Trophoblast cell (in vitro differentiated cells and primary cell): ENCODE measurements around the gene CAAP1.

ENCODE experiments used
- DNase-seq, 2 donors: peaks; one replicate each; pipeline ENCODE4 v3.0.0-alpha.2; 2016
- H2AFZ ChIP-seq: 2 replicates; pipeline ENCODE4 v1.6.1; 2013; ENCODE audit warnings: low read length, moderate library complexity, mild to moderate bottlenecking; ENCODE audit not compliant: insufficient read depth, poor library complexity
- H2AK5ac ChIP-seq: 2 replicates; pipeline ENCODE4 v1.6.1; 2013; ENCODE audit warnings: mild to moderate bottlenecking, low read length
- H2BK120ac ChIP-seq: 2 replicates; pipeline ENCODE4 v1.6.1; 2013; ENCODE audit warnings: low read length, mild to moderate bottlenecking, moderate library complexity; ENCODE audit not compliant: insufficient read depth, poor library complexity
- H2BK12ac ChIP-seq: 2 replicates; pipeline ENCODE4 v1.6.1; 2013; ENCODE audit warnings: mild to moderate bottlenecking, low read length, moderate library complexity
- H2BK5ac ChIP-seq: 2 replicates; pipeline ENCODE4 v1.6.1; 2013; ENCODE audit warnings: low read length, low read depth, moderate library complexity, mild to moderate bottlenecking; ENCODE audit not compliant: poor library complexity
- H3K14ac ChIP-seq: 2 replicates; pipeline ENCODE4 v1.6.1; 2013; ENCODE audit warnings: mild to moderate bottlenecking, low read length
- H3K18ac ChIP-seq: 2 replicates; pipeline ENCODE4 v1.6.1; 2013; ENCODE audit warnings: mild to moderate bottlenecking, low read length
- H3K23ac ChIP-seq: 2 replicates; pipeline ENCODE4 v1.6.1; 2013; ENCODE audit warnings: low read length
- H3K27ac ChIP-seq: 2 replicates; pipeline ENCODE4 v1.5.1; 2013; ENCODE audit warnings: low read depth, mild to moderate bottlenecking, inconsistent platforms, low read length, moderate library complexity
- H3K27me3 ChIP-seq: 2 replicates; pipeline ENCODE4 v1.6.1; 2013; ENCODE audit warnings: inconsistent platforms, mild to moderate bottlenecking, low read length, moderate library complexity; ENCODE audit not compliant: insufficient read depth
- H3K36me3 ChIP-seq, 2 experiments: 1 replicate in 1 of 2; 2 replicates in 1 of 2; pipeline ENCODE4 v1.6.1; 2013; ENCODE audit warnings: low read length in 2 of 2, mild to moderate bottlenecking in 2 of 2, moderate library complexity in 1 of 2; ENCODE audit not compliant: insufficient read depth in 2 of 2, control insufficient read depth in 1 of 2
- H3K4ac ChIP-seq: 2 replicates; pipeline ENCODE4 v1.6.1; 2013; ENCODE audit warnings: low read depth, mild to moderate bottlenecking, low read length, moderate library complexity
- H3K4me1 ChIP-seq, 2 experiments: 1 replicate in 1 of 2; 2 replicates in 1 of 2; pipeline ENCODE4 v1.6.1; 2013; ENCODE audit warnings: low read length in 2 of 2, mild to moderate bottlenecking in 2 of 2, moderate library complexity in 1 of 2; ENCODE audit not compliant: insufficient read depth in 2 of 2, control insufficient read depth in 1 of 2
- H3K4me2 ChIP-seq: 2 replicates; pipeline ENCODE4 v1.6.1; 2013; ENCODE audit warnings: inconsistent platforms, mild to moderate bottlenecking, low read length, moderate library complexity
- H3K4me3 ChIP-seq: 2 replicates; pipeline ENCODE4 v1.5.1; 2013; ENCODE audit warnings: mild to moderate bottlenecking, low read depth, low read length, inconsistent platforms
- H3K79me1 ChIP-seq: one replicate; pipeline ENCODE4 v1.6.1; 2013; ENCODE audit warnings: low read length
- H3K79me2 ChIP-seq: 2 replicates; pipeline ENCODE4 v1.6.1; 2013; ENCODE audit warnings: low read length, mild to moderate bottlenecking; ENCODE audit not compliant: control insufficient read depth, insufficient read depth, poor library complexity
- H3K9ac ChIP-seq: 2 replicates; pipeline ENCODE4 v1.6.1; 2013; ENCODE audit warnings: mild to moderate bottlenecking, low read length
- H3K9me3 ChIP-seq: 2 replicates; pipeline ENCODE4 v1.6.1; 2013; ENCODE audit warnings: low read depth, mild to moderate bottlenecking, control low read depth, inconsistent platforms, low read length; ENCODE audit not compliant: insufficient read depth
- H4K12ac ChIP-seq: 2 replicates; pipeline ENCODE4 v1.6.1; 2013; ENCODE audit warnings: low read depth, mild to moderate bottlenecking, low read length, moderate library complexity
- H4K8ac ChIP-seq: 2 replicates; pipeline ENCODE4 v1.6.1; 2013; ENCODE audit warnings: low read depth, mild to moderate bottlenecking, low read length, moderate library complexity
- H4K91ac ChIP-seq: one replicate; pipeline ENCODE4 v1.6.1; 2013; ENCODE audit warnings: low read depth, mild to moderate bottlenecking, low read length, moderate library complexity
- WGBS: extraction: QIAGEN DNeasy Blood & Tissue Kit; methylation state at CpG from one replicate; pipeline ENCODE4 v1.1.7; 2013; ENCODE audit warnings: missing lambda C conversion rate; ENCODE audit not compliant: insufficient read length, insufficient coverage; ENCODE audit errors: extremely low coverage; 5-methylcytosine and 5-hydroxymethylcytosine counted together

The CAAP1 gene

DNA sequence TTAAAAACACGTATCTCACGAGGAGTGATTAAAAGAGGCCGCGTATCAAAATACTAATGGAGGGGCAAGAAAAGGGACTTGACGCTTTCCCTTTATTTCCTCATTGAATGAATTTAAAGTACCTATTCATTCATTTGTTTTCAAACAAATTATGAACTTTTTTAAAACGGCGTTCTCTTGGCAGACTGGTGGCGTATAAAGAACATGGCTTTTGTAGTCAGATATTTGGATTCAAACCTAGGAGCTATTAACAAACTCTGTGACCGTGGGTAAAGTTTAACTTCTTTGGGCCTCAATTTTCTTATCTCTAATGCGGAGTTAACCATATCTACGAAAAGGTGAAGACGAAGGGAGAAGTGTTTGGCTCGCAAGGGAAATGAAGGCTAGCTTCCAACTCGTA, 876 bp downstream of the CAAP1 start:
- no peak overlapping the region for H4K12ac ChIP-seq
- no peaks in the 10 kb centered on the region for H3K4me1 ChIP-seq
- no peak overlapping the region for H3K9ac ChIP-seq
- H4K91ac ChIP-seq = no peak overlapping the region
- no peak overlapping the region for H3K14ac ChIP-seq
- H2AK5ac ChIP-seq = no peak overlapping the region
- peak overlapping the region; percentile 89 for H3K27ac ChIP-seq
- H2BK5ac ChIP-seq = no peak overlapping the region
- H3K9me3 ChIP-seq = no peaks in the 10 kb centered on the region
- no CpG with 5 or more reads among the region's 14 CpGs for WGBS
- DNase-seq = no peak
- H2AFZ ChIP-seq = no peak overlapping the region
- no peaks in the 10 kb centered on the region for H3K27me3 ChIP-seq
- H2BK120ac ChIP-seq = no peak overlapping the region
- H3K4ac ChIP-seq = no peak overlapping the region
- H3K79me2 ChIP-seq = peaks cover 3% of the 10 kb centered on the region
- peak overlapping the region; percentile 63 for H3K4me2 ChIP-seq
- peaks cover 3% of the 10 kb centered on the region for H3K79me1 ChIP-seq
- no peaks in the 10 kb centered on the region for H3K36me3 ChIP-seq
- no peak overlapping the region for H3K18ac ChIP-seq
- H3K4me3 ChIP-seq = no peak overlapping the region
- no peak overlapping the region for H2BK12ac ChIP-seq
- H4K8ac ChIP-seq = peak overlapping the region; percentile 29
- H3K23ac ChIP-seq = no peak overlapping the region

DNA sequence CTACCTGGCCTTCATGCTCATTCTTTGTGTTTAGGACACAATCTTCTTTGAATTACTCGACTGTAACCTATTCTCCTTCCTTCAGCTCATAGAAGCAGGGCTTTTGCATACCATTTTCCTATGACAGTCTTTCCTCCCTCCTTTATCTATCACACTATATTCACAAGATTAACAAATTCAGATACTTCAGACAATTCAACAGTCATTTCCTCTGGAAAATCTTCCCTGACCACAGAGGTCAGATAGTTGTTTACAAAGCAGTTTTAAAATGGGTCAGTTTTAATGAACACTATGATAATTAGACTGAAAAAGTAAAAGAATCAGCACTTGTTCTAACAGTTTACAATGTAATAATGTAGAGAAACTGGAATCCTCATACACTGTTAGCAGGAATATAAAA, 4.3 kb downstream of the CAAP1 start:
- Histone ChIP-seq H3K36me3 (no peaks in the 10 kb centered on the region), H2AK5ac (no peak overlapping the region), H4K12ac (no peak overlapping the region), H4K91ac (no peak overlapping the region), H3K27ac (no peak overlapping the region), H2BK120ac (no peak overlapping the region), H3K14ac (no peak overlapping the region), H3K9me3 (no peaks in the 10 kb centered on the region), H3K4me1 (no peaks in the 10 kb centered on the region), H4K8ac (no peak overlapping the region), H3K27me3 (no peaks in the 10 kb centered on the region), H2BK5ac (no peak overlapping the region), H2AFZ (no peak overlapping the region), H3K79me1 (peaks cover 3% of the 10 kb centered on the region), H2BK12ac (no peak overlapping the region), H3K9ac (no peak overlapping the region), H3K18ac (no peak overlapping the region), H3K4me3 (no peak overlapping the region), H3K23ac (no peak overlapping the region), H3K4me2 (no peak overlapping the region), H3K4ac (no peak overlapping the region), H3K79me2 (peaks cover 3% of the 10 kb centered on the region)
- no CpG with 5 or more reads among the region's 1 CpG for WGBS
- no peak for DNase-seq

DNA sequence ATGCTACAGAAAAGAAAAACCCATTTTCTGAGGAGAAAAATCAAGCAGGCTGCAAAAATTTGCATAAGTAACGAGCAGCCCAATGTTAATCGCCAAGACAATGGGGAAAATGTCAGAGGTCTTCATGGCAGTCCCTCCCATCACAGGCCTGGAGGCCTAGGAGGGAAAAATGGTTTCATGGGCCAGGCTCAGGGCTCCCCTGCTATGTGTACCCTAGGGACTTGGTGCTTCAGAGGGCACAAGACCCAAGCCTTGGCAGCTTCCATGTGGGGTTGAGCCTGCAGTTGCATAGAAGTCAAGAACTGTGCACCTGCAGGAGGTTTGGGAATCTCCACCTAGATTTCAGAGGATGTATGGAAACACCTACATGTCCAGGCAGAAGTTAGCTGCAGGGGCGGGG, 10.4 kb downstream of the CAAP1 start:
- Histone ChIP-seq H4K8ac (no peak overlapping the region), H2BK120ac (no peak overlapping the region), H3K18ac (no peak overlapping the region), H3K27ac (no peak overlapping the region), H2AFZ (no peak overlapping the region), H2AK5ac (no peak overlapping the region), H3K4me1 (no peaks in the 10 kb centered on the region), H3K14ac (no peak overlapping the region), H3K79me2 (no peaks in the 10 kb centered on the region), H3K27me3 (no peaks in the 10 kb centered on the region), H2BK5ac (no peak overlapping the region), H3K4me3 (no peak overlapping the region), H3K9me3 (peaks cover 6% of the 10 kb centered on the region), H3K79me1 (no peaks in the 10 kb centered on the region), H4K91ac (no peak overlapping the region), H3K9ac (no peak overlapping the region), H3K36me3 (peaks cover 10 to 14% of the 10 kb centered on the region in 2 experiments), H4K12ac (no peak overlapping the region), H3K4ac (no peak overlapping the region), H2BK12ac (no peak overlapping the region), H3K4me2 (no peak overlapping the region), H3K23ac (no peak overlapping the region)
- DNase-seq = no peak
- no CpG with 5 or more reads among the region's 3 CpGs for WGBS

GRCh38 chr9:26880262-26880661, 12.3 kb downstream of the CAAP1 start:
- no peaks in the 10 kb centered on the region for H3K4me1 ChIP-seq
- H3K4me3 ChIP-seq = no peak overlapping the region
- no peak overlapping the region for H2BK120ac ChIP-seq
- H2AK5ac ChIP-seq = no peak overlapping the region
- no peak overlapping the region for H3K4ac ChIP-seq
- no peak overlapping the region for H2BK12ac ChIP-seq
- H4K91ac ChIP-seq = no peak overlapping the region
- H2AFZ ChIP-seq = no peak overlapping the region
- H2BK5ac ChIP-seq = no peak overlapping the region
- no CpG with 5 or more reads among the region's 4 CpGs for WGBS
- peaks cover 6% of the 10 kb centered on the region for H3K9me3 ChIP-seq
- H3K9ac ChIP-seq = no peak overlapping the region
- DNase-seq = no peak
- H3K14ac ChIP-seq = no peak overlapping the region
- no peak overlapping the region for H3K27ac ChIP-seq
- H3K27me3 ChIP-seq = no peaks in the 10 kb centered on the region
- H3K79me2 ChIP-seq = no peaks in the 10 kb centered on the region
- peaks cover 10 to 14% of the 10 kb centered on the region in 2 experiments for H3K36me3 ChIP-seq
- H3K23ac ChIP-seq = no peak overlapping the region
- H4K8ac ChIP-seq = no peak overlapping the region
- H3K4me2 ChIP-seq = no peak overlapping the region
- H4K12ac ChIP-seq = no peak overlapping the region
- no peaks in the 10 kb centered on the region for H3K79me1 ChIP-seq
- no peak overlapping the region for H3K18ac ChIP-seq
